Neural progenitor cell (in vitro differentiated cells): Measurements from ENCODE around the gene CCDC6. TPM values are rescaled to one million over a fixed set of nuclear protein-coding genes. Genes with fewer than 3 reads are reported as not detected.
"Not testable (repeated sequence)": the region's sequence is repeated elsewhere in the genome, so short reads cannot be mapped to it uniquely, and the experiment has no call there.

Experiments used
- DNase-seq: peaks from one replicate; pipeline ENCODE4 v3.0.0-alpha.2; 2016; ENCODE audit warnings: low spot score
- H2AFZ ChIP-seq: fragments of 200-600 bp; sonication (generic); replicated peaks from 2 replicates; pipeline ENCODE4 v1.6.1; 2016; ENCODE audit warnings: antibody characterized with exemption
- H3F3A ChIP-seq: fragments of 200-600 bp; sonication (generic); 2 replicates; pipeline ENCODE4 v1.6.1; 2016; ENCODE audit warnings: antibody characterized with exemption, low read depth
- H3K27ac ChIP-seq: fragments of 200-600 bp; sonication (generic); 2 replicates; pipeline ENCODE4 v1.5.1; 2016; ENCODE audit warnings: mild to moderate bottlenecking
- H3K27me3 ChIP-seq: fragments of 200-600 bp; sonication (generic); 2 replicates; pipeline ENCODE4 v1.6.1; 2016; ENCODE audit warnings: mild to moderate bottlenecking, moderate library complexity
- H3K36me3 ChIP-seq: fragments of 200-600 bp; sonication (generic); 2 replicates; pipeline ENCODE4 v1.5.1; 2016
- H3K4me1 ChIP-seq: fragments of 200-600 bp; sonication (generic); 2 replicates; pipeline ENCODE4 v1.6.1; 2016; ENCODE audit warnings: mixed run types
- H3K4me2 ChIP-seq: fragments of 200-600 bp; sonication (generic); 2 replicates; pipeline ENCODE4 v1.6.1; 2016
- H3K4me3 ChIP-seq: fragments of 200-600 bp; sonication (generic); 2 replicates; pipeline ENCODE4 v1.5.1; 2016
- H3K79me2 ChIP-seq: fragments of 200-600 bp; sonication (generic); 2 replicates; pipeline ENCODE4 v1.6.1; 2016; ENCODE audit warnings: low read depth
- H3K9ac ChIP-seq: fragments of 200-600 bp; sonication (generic); 2 replicates; pipeline ENCODE4 v1.6.1; 2016
- H3K9me3 ChIP-seq: fragments of 200-600 bp; sonication (generic); 2 replicates; pipeline ENCODE4 v1.5.1; 2016; ENCODE audit warnings: low read depth
- H4K20me1 ChIP-seq: fragments of 200-600 bp; sonication (generic); 2 replicates; pipeline ENCODE4 v1.6.1; 2016; ENCODE audit warnings: low read depth
- H3K27ac Mint-ChIP-seq: 3 replicates; pipeline ENCODE4 v1.8.0; 2021; ENCODE audit warnings: mixed read lengths
- H3K27me3 Mint-ChIP-seq: 2 replicates; pipeline ENCODE4 v1.8.0; 2022; ENCODE audit warnings: low read depth, mild to moderate bottlenecking, inconsistent platforms, moderate library complexity, mixed read lengths; ENCODE audit not compliant: insufficient read depth
- H3K36me3 Mint-ChIP-seq: 3 replicates; pipeline ENCODE4 v1.8.0; 2021; ENCODE audit warnings: mixed read lengths
- H3K4me1 Mint-ChIP-seq: 3 replicates; pipeline ENCODE4 v1.8.0; 2021; ENCODE audit warnings: mixed read lengths
- H3K4me3 Mint-ChIP-seq: 3 replicates; pipeline ENCODE4 v1.8.0; 2021; ENCODE audit warnings: mild to moderate bottlenecking, moderate library complexity, mixed read lengths
- H3K9me3 Mint-ChIP-seq: 3 replicates; pipeline ENCODE4 v1.8.0; 2020; ENCODE audit warnings: mixed read lengths
- CTCF ChIP-seq: fragments of 200-600 bp; sonication (generic); IDR thresholded peaks from 2 replicates; pipeline ENCODE4 v1.5.1; 2017; ENCODE audit warnings: antibody characterized with exemption, mild to moderate bottlenecking
- EZH2 ChIP-seq: fragments of 200-600 bp; sonication (generic); IDR thresholded peaks from 2 replicates; pipeline ENCODE4 v1.6.1; 2017; ENCODE audit warnings: antibody characterized with exemption, mild to moderate bottlenecking, moderate library complexity
- EZH2phosphoT487 ChIP-seq: fragments of 200-600 bp; sonication (generic); IDR thresholded peaks from 2 replicates; pipeline ENCODE4 v1.6.1; 2017; ENCODE audit warnings: antibody characterized with exemption
- total RNA-seq: library from RNA; depleted of rRNA; stranded (reverse); fragments of >200 nt; gene quantifications from 2 replicates; pipeline ENCODE4 v1.2.3, GENCODE V29; 2015; ENCODE audit warnings: low replicate concordance

Gene CCDC6
- total RNA-seq, 1 donor from 2014 or later: 29.4 TPM

- no peaks in the 10 kb centered on the region for H3K9me3 Mint-ChIP-seq
- H3K27me3 Mint-ChIP-seq: no peaks in the 10 kb centered on the region
- H3K4me2 ChIP-seq: no peak overlapping the region
- H3K36me3 Mint-ChIP-seq: peaks cover 17% of the 10 kb centered on the region
- H3K9me3 ChIP-seq: no peaks in the 10 kb centered on the region
- H3F3A ChIP-seq: no peaks in the 10 kb centered on the region
- H3K9ac ChIP-seq: no peak overlapping the region
- H3K27ac Mint-ChIP-seq: no peak overlapping the region
- H4K20me1 ChIP-seq: peaks cover 42% of the 10 kb centered on the region
- peaks cover 4% of the 10 kb centered on the region for H3K36me3 ChIP-seq
- peaks cover 8% of the 10 kb centered on the region for H3K4me1 ChIP-seq
- H3K4me3 Mint-ChIP-seq: no peak overlapping the region
- no peak for DNase-seq
- no peak overlapping the region for H2AFZ ChIP-seq
- H3K27me3 ChIP-seq: no peaks in the 10 kb centered on the region
- TF ChIP-seq EZH2 (no peak), EZH2phosphoT487 (no peak), CTCF (no peak)
- no peaks in the 10 kb centered on the region for H3K4me1 Mint-ChIP-seq
- H3K79me2 ChIP-seq: peaks cover 100% of the 10 kb centered on the region
- no peak overlapping the region for H3K4me3 ChIP-seq
- no peak overlapping the region for H3K27ac ChIP-seq
Observed at GRCh38 chr10:59887972-59888640, 18.2 kb downstream of the CCDC6 start.

DNA sequence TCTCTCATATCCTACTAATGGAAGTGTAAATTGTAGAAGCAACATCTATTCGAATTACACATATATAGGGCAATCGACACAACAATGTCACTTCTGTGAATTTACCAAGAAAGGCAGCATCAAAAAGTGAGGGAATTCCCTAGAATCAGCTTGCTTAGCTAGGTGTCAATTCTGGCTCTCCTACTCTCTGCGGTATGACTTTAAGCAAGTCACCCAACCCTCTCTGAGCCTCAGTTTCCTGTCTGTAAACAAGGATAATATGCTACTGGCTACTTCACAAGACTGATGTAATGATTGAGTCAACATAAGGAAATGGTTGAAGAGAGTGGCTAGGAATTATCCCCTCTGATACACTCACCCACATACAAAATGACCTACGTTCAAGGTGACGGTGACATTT lies 19.4 kb downstream of the CCDC6 start:
- no peaks in the 10 kb centered on the region for H3K27me3 ChIP-seq
- peaks cover 39% of the 10 kb centered on the region for H4K20me1 ChIP-seq
- no peaks in the 10 kb centered on the region for H3K4me1 Mint-ChIP-seq
- no peaks in the 10 kb centered on the region for H3K27me3 Mint-ChIP-seq
- H3K27ac Mint-ChIP-seq: no peak overlapping the region
- H3K36me3 Mint-ChIP-seq: peaks cover 17% of the 10 kb centered on the region
- H3K4me3 Mint-ChIP-seq: no peak overlapping the region
- no peaks in the 10 kb centered on the region for H3F3A ChIP-seq
- no peak overlapping the region for H2AFZ ChIP-seq
- no peak overlapping the region for H3K9ac ChIP-seq
- peaks cover 4% of the 10 kb centered on the region for H3K36me3 ChIP-seq
- DNase-seq: no peak
- no peak overlapping the region for H3K4me3 ChIP-seq
- TF ChIP-seq CTCF (no peak), EZH2phosphoT487 (no peak), EZH2 (no peak)
- peaks cover 95% of the 10 kb centered on the region for H3K79me2 ChIP-seq
- H3K9me3 Mint-ChIP-seq: peaks cover 1% of the 10 kb centered on the region
- no peak overlapping the region for H3K27ac ChIP-seq
- peaks cover 8% of the 10 kb centered on the region for H3K4me1 ChIP-seq
- H3K9me3 ChIP-seq: no peaks in the 10 kb centered on the region
- H3K4me2 ChIP-seq: no peak overlapping the region

DNA sequence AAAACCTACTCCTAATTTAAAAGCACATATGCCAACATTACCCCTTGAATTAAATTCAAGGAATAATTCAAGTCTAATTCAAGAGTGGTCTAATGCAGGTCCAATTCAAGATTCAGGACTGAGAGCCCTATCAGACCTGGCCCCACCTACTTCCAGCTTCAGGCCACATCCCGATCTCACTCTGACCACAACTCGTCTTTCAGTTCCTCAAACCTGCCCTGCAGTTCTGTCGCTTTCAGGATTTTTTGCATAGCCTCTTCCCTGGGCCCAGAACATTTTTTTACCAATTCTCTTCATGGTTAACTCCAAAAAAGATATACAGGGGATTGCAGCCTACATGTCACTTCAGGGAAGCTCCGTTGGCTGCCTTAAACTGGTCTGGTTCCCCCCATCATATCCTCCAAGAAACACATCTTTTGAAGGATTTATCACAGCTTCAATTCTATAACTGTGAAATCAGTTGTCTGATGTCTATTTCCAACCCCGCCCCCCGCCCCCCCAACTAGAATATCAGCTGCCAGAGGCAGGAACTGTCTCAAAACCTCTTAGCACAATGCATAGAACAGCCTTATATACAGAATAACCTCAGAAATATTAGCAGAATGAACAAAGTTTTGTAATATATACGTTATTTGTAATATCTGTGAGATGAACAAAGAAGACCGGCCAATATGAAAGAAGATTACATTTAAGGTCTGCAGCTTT lies 20.8 kb downstream of the CCDC6 start:
- H3K27ac Mint-ChIP-seq: no peak overlapping the region
- no peak for DNase-seq
- peaks cover 17% of the 10 kb centered on the region for H3K4me1 ChIP-seq
- H3K9ac ChIP-seq: no peak overlapping the region
- peaks cover 4% of the 10 kb centered on the region for H3K36me3 ChIP-seq
- no peak overlapping the region for H2AFZ ChIP-seq
- TF ChIP-seq CTCF (no peak), EZH2phosphoT487 (no peak), EZH2 (no peak)
- H3K4me3 ChIP-seq: no peak overlapping the region
- no peaks in the 10 kb centered on the region for H3K4me1 Mint-ChIP-seq
- H3F3A ChIP-seq: no peaks in the 10 kb centered on the region
- peaks cover 19% of the 10 kb centered on the region for H3K36me3 Mint-ChIP-seq
- H4K20me1 ChIP-seq: peaks cover 31% of the 10 kb centered on the region
- no peak overlapping the region for H3K4me2 ChIP-seq
- H3K9me3 Mint-ChIP-seq: peaks cover 1% of the 10 kb centered on the region
- no peaks in the 10 kb centered on the region for H3K27me3 ChIP-seq
- no peaks in the 10 kb centered on the region for H3K27me3 Mint-ChIP-seq
- H3K79me2 ChIP-seq: peaks cover 94% of the 10 kb centered on the region
- no peak overlapping the region for H3K4me3 Mint-ChIP-seq
- no peaks in the 10 kb centered on the region for H3K9me3 ChIP-seq
- H3K27ac ChIP-seq: no peak overlapping the region

- H3K36me3 ChIP-seq, H3K9me3 ChIP-seq, H3F3A ChIP-seq, H3K4me1 Mint-ChIP-seq, H3K4me2 ChIP-seq, H3K27ac ChIP-seq, H3K4me3 Mint-ChIP-seq, H3K4me3 ChIP-seq, H3K27ac Mint-ChIP-seq, H3K27me3 Mint-ChIP-seq, H3K9me3 Mint-ChIP-seq, H2AFZ ChIP-seq, DNase-seq, H3K9ac ChIP-seq, H3K27me3 ChIP-seq: not testable (repeated sequence)
- peaks cover 19% of the 10 kb centered on the region for H3K36me3 Mint-ChIP-seq
- peaks cover 94% of the 10 kb centered on the region for H3K79me2 ChIP-seq
- peaks cover 37% of the 10 kb centered on the region for H4K20me1 ChIP-seq
- H3K4me1 ChIP-seq: peaks cover 19% of the 10 kb centered on the region
Observed at GRCh38 chr10:59884893-59885292, 21.5 kb downstream of the CCDC6 start.
